Esophagus squamous epithelium (tissue), 5 donors: ENCODE data around the gene SLC19A1. TPM values are rescaled to one million over a fixed set of nuclear protein-coding genes. Genes with fewer than 3 reads are reported as not detected.

ENCODE experiments used
- DNase-seq: peaks from one replicate; lab custom pipeline; 2025; lab: John Stamatoyannopoulos, UW
- H3K27ac ChIP-seq, 4 donors: fragments of 200-600 bp; sonication (generic); one replicate each; pipeline ENCODE4 v1.5.1; 2016 to 2019; ENCODE audit warnings: mild to moderate bottlenecking in 1 of 4
- H3K27me3 ChIP-seq, 4 donors: fragments of 200-600 bp; sonication (generic); 1 replicate in 3 of 4; 2 replicates in 1 of 4; pipeline versions ENCODE4 v1.5.1 to v1.6.0; 2017 to 2021; ENCODE audit warnings: antibody characterized with exemption in 1 of 4
- H3K36me3 ChIP-seq, 3 donors: fragments of 200-600 bp; sonication (generic); one replicate each; pipeline ENCODE4 v1.5.1; 2016 to 2019
- H3K4me1 ChIP-seq, 3 donors: fragments of 200-600 bp; sonication (generic); one replicate each; pipeline ENCODE4 v1.5.1; 2017 to 2019
- H3K4me3 ChIP-seq, 4 donors: fragments of 200-600 bp; sonication (generic); 1 replicate in 3 of 4; 2 replicates in 1 of 4; pipeline ENCODE4 v1.5.1; 2016 to 2019; ENCODE audit warnings: mild to moderate bottlenecking in 2 of 4, moderate library complexity in 1 of 4
- H3K9me3 ChIP-seq, 3 donors: fragments of 200-600 bp; sonication (generic); one replicate each; pipeline ENCODE4 v1.5.1; 2016 to 2019
- CTCF ChIP-seq, 6 experiments: fragments of 450-650 bp in 4 of 6; fragments of 200-600 bp in 2 of 6; sonication (generic) in 2 of 6; IDR thresholded peaks; one replicate each; pipeline ENCODE4 v1.5.1; 2016 to 2019; ENCODE audit warnings: antibody characterized with exemption in 6 of 6, mild to moderate bottlenecking in 4 of 6, moderate library complexity in 4 of 6
- POLR2A ChIP-seq, 4 donors: fragments of 450-650 bp; IDR thresholded peaks; one replicate each; pipeline ENCODE4 v1.6.1; 2017; ENCODE audit warnings: antibody characterized with exemption in 4 of 4, mild to moderate bottlenecking in 4 of 4, moderate library complexity in 3 of 4
- WGBS, 2 donors: methylation state at CpG; one replicate each; pipeline ENCODE4 v1.1.5; 2018; 5-methylcytosine and 5-hydroxymethylcytosine counted together
- intact Hi-C: fragments of 100-400 bp; cut with DNase I; formaldehyde crosslinking; loops from one replicate; pipeline ENCODE4 v1.15.0; 2022
- total RNA-seq, 4 donors: library from RNA; depleted of rRNA; stranded (reverse); fragments of >200 nt; gene quantifications; one replicate each; pipeline ENCODE4 v1.1.0, GENCODE V29; 2016
- donor health status: DM: yes; HTN: yes; CAD: no.

The SLC19A1 gene
- total RNA-seq, 4 donors from 2014 or later = 1.6 to 4.6 (median 2.9) TPM

DNA sequence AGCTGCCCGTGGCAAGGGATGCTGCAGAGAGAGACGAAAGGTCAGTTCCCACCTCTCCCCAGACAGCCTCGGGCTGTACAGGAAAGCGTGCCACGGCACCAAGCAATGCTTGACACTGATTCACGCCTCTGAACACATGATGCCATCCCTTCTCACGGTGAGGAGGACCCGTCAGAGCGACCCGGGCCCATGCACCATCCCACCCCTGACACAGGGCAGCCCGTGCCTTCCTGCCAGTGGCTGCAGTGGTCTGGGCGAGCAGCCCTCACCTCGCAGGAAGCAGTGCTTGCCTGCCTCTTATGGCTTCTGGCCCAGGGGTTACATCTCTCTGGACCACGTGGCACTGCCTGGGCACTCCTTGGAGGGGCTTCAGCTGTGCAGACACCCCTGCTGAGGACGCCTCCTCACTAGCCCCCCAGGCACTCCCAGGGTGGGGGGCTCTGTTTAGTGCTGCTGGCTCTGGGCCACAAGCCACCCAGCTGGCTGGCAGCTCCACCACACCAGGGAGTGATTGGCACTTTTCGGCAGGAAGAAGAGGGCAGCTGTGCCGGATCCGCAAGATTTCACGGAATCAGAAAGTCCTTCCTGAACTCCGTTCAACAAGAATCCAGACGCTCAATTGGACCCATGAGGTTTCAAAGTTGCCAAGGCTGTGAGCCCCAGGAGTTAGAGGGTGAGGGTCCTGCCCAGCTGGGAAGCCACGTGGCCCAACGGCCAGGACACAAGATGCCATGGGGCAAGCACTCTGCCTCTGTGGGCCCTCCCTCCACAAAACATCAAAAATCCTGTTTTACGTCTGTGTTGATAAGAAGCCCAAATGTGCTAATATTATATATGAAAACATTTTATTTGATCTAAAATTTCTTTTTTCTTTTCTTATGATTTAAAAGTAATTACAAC is 34.8 kb upstream of the SLC19A1 start:
- TF ChIP-seq POLR2A (IDR thresholded peaks at IDR 0.05) = no peak
- Histone ChIP-seq H3K4me3 (no peak overlapping the region), H3K27ac (no peak overlapping the region), H3K27me3 (peaks cover 0 to 52% (median 0%) of the 10 kb centered on the region in 4 donors), H3K4me1 (peaks cover 0 to 5% (median 0%) of the 10 kb centered on the region in 3 donors), H3K36me3 (no peaks in the 10 kb centered on the region), H3K9me3 (no peaks in the 10 kb centered on the region)
- intact Hi-C loops = no loop called here
- WGBS, 2 donors = 71 to 78% methylated on average over 7 to 8 of the region's 24 CpGs
- no peak for DNase-seq

DNA sequence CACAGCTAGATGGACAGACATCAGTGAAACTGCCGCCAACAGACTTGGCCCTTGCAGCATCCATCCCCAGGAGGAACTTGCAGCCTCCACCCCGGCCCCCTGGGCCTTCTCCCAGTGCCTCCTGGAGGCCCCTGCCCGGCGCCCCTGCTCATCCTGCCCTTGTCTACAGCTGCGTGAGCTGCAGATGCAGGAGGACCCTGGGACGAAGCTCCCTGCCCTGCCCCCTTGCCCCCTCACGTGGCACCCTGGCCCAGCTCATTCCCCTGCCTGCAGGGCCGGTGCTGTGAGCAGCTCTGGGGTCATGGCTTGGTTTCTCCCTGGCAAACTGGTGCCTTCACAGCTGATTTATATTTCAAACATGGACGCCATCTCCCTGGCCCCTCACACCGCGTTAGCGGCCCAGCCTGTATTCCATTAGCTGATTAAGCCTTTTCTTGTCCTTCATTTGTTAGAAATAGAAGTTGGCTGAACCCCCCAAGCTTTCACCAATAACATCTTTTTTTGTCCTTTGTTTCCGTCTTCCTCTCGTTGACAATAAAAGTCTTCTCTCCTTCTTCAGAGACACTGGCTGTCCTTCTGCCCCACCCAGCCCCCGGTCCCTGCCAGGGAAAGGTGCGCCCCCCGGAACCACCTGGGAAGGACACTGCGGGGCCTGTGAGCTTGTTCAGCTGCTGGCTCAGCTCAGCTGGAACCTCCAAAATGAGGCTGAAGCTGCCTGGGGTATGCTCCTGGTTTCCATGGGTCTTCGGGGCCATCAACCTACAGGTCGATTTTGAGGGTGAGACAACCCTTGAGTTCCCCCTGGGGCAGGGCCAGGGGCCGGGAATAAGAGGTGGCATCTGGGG is 34.0 kb upstream of the SLC19A1 start:
- peaks cover 0 to 46% (median 0%) of the 10 kb centered on the region in 4 donors for H3K27me3 ChIP-seq
- TF ChIP-seq CTCF (IDR thresholded peaks at IDR 0.05) = no peak
- TF ChIP-seq POLR2A (IDR thresholded peaks at IDR 0.05) = no peak
- H3K27ac ChIP-seq = no peak overlapping the region
- no peak overlapping the region for H3K4me3 ChIP-seq
- no peaks in the 10 kb centered on the region for H3K9me3 ChIP-seq
- H3K4me1 ChIP-seq = peaks cover 0 to 5% (median 0%) of the 10 kb centered on the region in 3 donors
- intact Hi-C loops = no loop called here
- no peaks in the 10 kb centered on the region for H3K36me3 ChIP-seq
- no peak for DNase-seq
- WGBS, 2 donors = 82% methylated on average over 12 to 13 of the region's 21 CpGs

DNA sequence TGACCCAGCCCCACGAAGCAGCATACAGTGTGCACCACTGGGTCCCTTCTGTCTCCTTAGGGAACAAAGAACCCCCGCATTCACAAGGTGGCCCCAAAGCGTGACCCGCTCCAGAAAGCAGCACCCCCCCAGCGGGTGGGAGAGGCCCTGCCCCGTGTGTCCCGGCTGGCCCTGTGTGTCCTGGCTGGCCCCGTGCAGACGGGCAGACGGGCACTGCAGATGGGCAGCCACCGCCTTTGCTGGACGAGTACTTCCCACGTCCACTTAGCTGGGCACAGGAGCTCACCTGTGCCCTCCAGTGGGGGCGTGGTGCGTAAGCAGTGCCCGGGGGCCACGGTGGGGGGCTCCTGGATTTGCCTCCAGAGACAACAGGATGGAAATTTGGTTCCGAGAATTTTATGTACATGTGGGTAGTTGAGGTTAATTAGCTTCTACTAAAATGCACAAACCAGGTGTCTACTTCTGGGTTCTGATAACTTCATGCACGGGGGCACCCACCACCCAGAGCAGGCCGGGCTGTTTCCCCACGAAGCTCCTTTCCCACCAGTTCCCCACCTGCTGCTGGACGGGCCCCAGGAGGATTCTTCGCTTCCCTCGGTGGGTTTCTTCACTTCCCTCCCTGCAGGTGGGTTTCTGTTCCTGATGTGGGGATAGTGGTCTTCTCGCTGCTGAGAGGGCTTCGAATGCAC is 33.2 kb upstream of the SLC19A1 start:
- TF ChIP-seq CTCF (IDR thresholded peaks at IDR 0.05) (no peak), POLR2A (IDR thresholded peaks at IDR 0.05) (no peak)
- WGBS, 2 donors = 77 to 80% methylated on average over 9 to 16 of the region's 26 CpGs
- Histone ChIP-seq H3K4me3 (no peak overlapping the region), H3K27ac (no peak overlapping the region), H3K9me3 (no peaks in the 10 kb centered on the region), H3K4me1 (peaks cover 0 to 5% (median 0%) of the 10 kb centered on the region in 3 donors), H3K36me3 (no peaks in the 10 kb centered on the region), H3K27me3 (peaks cover 0 to 38% (median 0%) of the 10 kb centered on the region in 4 donors)
- intact Hi-C loops = no loop called here
- no peak for DNase-seq

GRCh38 chr21:45574691-45575090 is 32.5 kb upstream of the SLC19A1 start:
- intact Hi-C loops = no loop called here
- H3K9me3 ChIP-seq = no peaks in the 10 kb centered on the region
- DNase-seq = no peak
- H3K27me3 ChIP-seq = peaks cover 0 to 31% (median 0%) of the 10 kb centered on the region in 4 donors
- WGBS, 2 donors = no CpG with 5 or more reads among the region's 14 CpGs
- H3K4me1 ChIP-seq = peaks cover 0 to 5% (median 0%) of the 10 kb centered on the region in 3 donors
- H3K36me3 ChIP-seq = no peaks in the 10 kb centered on the region
- H3K4me3 ChIP-seq = no peak overlapping the region
- no peak overlapping the region for H3K27ac ChIP-seq
- TF ChIP-seq CTCF (IDR thresholded peaks at IDR 0.05) = no peak
- TF ChIP-seq POLR2A (IDR thresholded peaks at IDR 0.05) = no peak

DNA sequence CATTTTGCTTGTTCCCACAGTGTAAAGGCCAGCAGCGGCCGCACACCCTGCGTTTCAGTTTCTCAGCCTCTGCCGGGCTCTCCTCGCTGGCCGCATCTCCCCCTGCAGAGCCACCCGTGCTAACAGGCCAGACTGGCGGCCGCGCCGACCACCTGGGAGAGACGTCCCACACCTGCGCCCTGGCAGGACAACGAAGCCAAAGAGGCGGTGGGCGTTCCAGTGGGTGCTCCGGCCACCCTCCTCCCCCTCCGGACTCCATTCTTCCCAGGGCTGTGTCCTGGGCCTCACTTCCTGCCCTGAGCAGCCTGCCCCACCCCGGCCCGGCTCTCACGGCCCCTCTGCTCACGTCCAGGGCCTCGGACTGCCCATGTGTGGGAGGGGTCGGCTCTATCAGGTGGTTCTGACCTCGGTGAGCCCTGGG is 31.9 kb upstream of the SLC19A1 start:
- Histone ChIP-seq H3K4me1 (peaks cover 0 to 5% (median 0%) of the 10 kb centered on the region in 3 donors), H3K36me3 (no peaks in the 10 kb centered on the region), H3K27me3 (peaks cover 0 to 25% (median 0%) of the 10 kb centered on the region in 4 donors), H3K9me3 (no peaks in the 10 kb centered on the region), H3K4me3 (no peak overlapping the region), H3K27ac (no peak overlapping the region)
- no peak for DNase-seq
- TF ChIP-seq POLR2A (IDR thresholded peaks at IDR 0.05) = no peak
- no peak for TF ChIP-seq CTCF (IDR thresholded peaks at IDR 0.05)
- 72 to 80% methylated on average over 3 to 11 of the region's 25 CpGs for WGBS, 2 donors
- intact Hi-C loops = no loop called here
